Naive B cell (primary cell): Measurements from ENCODE around the gene TMOD3. TPM values are rescaled to one million over a fixed set of nuclear protein-coding genes. Genes with fewer than 3 reads are reported as not detected.
A peak's percentile ranks its signal among the peaks of the same experiment; 100 is the strongest.

Experiments
- ATAC-seq, 2 donors: fragments of 150-1000 bp; cut with Tn5 transposase; 2 replicates each; pipeline ENCODE4 v1.10.0; 2021; ENCODE audit warnings: low read depth in 2 of 2, mild to moderate bottlenecking in 2 of 2, moderate library complexity in 2 of 2
- DNase-seq: peaks from one replicate; pipeline ENCODE4 v3.0.0; 2022
- H3K27ac Mint-ChIP-seq, 6 donors: one replicate each; pipeline ENCODE4 v1.8.0; 2020 to 2022; ENCODE audit warnings: mild to moderate bottlenecking in 6 of 6, mixed read lengths in 6 of 6, moderate library complexity in 5 of 6, inconsistent platforms in 2 of 6
- H3K27me3 Mint-ChIP-seq, 3 donors: one replicate each; pipeline ENCODE4 v1.8.0; 2021 to 2022; ENCODE audit warnings: mixed read lengths in 3 of 3, mild to moderate bottlenecking in 1 of 3
- H3K36me3 Mint-ChIP-seq, 2 donors: one replicate each; pipeline ENCODE4 v1.8.0; 2020 to 2022; ENCODE audit warnings: mixed read lengths in 2 of 2, inconsistent platforms in 1 of 2, mild to moderate bottlenecking in 1 of 2
- H3K4me1 Mint-ChIP-seq, 3 donors: one replicate each; pipeline ENCODE4 v1.8.0; 2020 to 2022; ENCODE audit warnings: mixed read lengths in 3 of 3, inconsistent platforms in 1 of 3, mild to moderate bottlenecking in 1 of 3, moderate library complexity in 1 of 3
- H3K4me3 Mint-ChIP-seq, 8 donors: one replicate each; pipeline ENCODE4 v1.8.0; 2020 to 2022; ENCODE audit warnings: mild to moderate bottlenecking in 8 of 8, mixed read lengths in 8 of 8, moderate library complexity in 8 of 8, inconsistent platforms in 2 of 8
- H3K9me3 Mint-ChIP-seq, 7 donors: one replicate each; pipeline ENCODE4 v1.8.0; 2020 to 2022; ENCODE audit warnings: mixed read lengths in 7 of 7, mild to moderate bottlenecking in 5 of 7, inconsistent platforms in 2 of 7, moderate library complexity in 1 of 7
- polyA plus RNA-seq, 6 donors: library from polyadenylated mRNA; unstranded; fragments of 300-500 nt; fragmentation: Illumina TruSeq; gene quantifications; one replicate each; pipeline ENCODE4 v1.2.3, GENCODE V29; 2021; ENCODE audit warnings: low read depth in 6 of 6

TMOD3 gene
- polyA plus RNA-seq, 6 donors from 2014 or later, result 19.3 to 30.3 (median 25.2) TPM

DNA sequence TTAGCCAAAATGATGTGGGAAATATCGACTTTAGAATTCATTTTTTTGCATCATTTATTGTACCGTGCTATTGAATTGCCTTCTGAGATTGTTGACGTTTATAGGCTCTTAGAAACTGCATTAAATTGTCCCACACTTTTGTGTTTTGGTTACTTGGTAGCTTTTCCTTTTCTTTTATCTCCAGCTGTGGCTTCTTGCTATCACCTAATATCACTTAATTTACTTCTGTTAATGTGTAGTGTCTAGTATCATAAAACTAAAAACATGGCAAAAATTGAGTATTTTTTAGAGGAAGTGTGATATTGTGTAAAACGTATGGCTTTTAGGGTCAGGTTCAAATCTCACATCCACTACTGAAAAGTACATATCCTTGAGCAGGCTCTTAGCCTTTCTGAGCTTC is 11.2 kb downstream of the TMOD3 start:
- H3K27ac Mint-ChIP-seq, result no peak overlapping the region
- H3K27me3 Mint-ChIP-seq, result no peaks in the 10 kb centered on the region
- no peaks in the 10 kb centered on the region for H3K9me3 Mint-ChIP-seq
- H3K4me3 Mint-ChIP-seq, result no peak overlapping the region
- H3K4me1 Mint-ChIP-seq, result peaks cover 66 to 79% (median 69%) of the 10 kb centered on the region in 3 donors
- no peak for ATAC-seq
- DNase-seq, result no peak
- no peaks in the 10 kb centered on the region for H3K36me3 Mint-ChIP-seq

- peak overlapping the region in 2 of 8 donors; percentile 5 to 31 for H3K4me3 Mint-ChIP-seq
- ATAC-seq (no peak), DNase-seq (no peak)
- H3K4me1 Mint-ChIP-seq, result peaks cover 60 to 77% (median 63%) of the 10 kb centered on the region in 3 donors
- H3K9me3 Mint-ChIP-seq, result no peaks in the 10 kb centered on the region
- no peaks in the 10 kb centered on the region for H3K27me3 Mint-ChIP-seq
- peak overlapping the region in 2 of 6 donors; percentile 56 to 72 for H3K27ac Mint-ChIP-seq
- no peaks in the 10 kb centered on the region for H3K36me3 Mint-ChIP-seq
Observed at GRCh38 chr15:51841406-51842040, 12.1 kb downstream of the TMOD3 start.

DNA sequence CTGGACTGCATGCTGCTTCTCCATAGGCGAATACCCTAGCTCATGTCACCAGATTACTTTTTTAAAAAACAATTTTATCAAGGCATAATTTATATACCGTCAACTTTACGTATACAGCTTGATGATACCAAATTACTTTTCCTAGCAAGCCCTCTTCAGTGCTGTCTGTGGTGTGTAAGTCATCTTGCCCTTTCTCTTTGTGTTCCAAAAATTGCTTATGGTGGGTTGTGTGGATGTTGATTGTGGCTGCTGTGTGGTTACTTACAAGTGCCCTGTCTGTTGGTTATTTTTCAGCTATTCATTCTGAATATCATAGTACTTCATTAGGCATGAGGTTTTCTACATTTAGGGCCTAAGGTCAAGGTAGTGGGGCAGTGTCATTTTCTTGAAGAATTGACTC is 12.8 kb downstream of the TMOD3 start:
- Mint-ChIP-seq H3K27me3 (no peaks in the 10 kb centered on the region), H3K4me1 (peaks cover 59 to 75% (median 62%) of the 10 kb centered on the region in 3 donors), H3K9me3 (no peaks in the 10 kb centered on the region), H3K4me3 (peak overlapping the region in 1 of 8 donors; percentile 31), H3K27ac (peak overlapping the region in 2 of 6 donors; percentile 34 to 66), H3K36me3 (no peaks in the 10 kb centered on the region)
- ATAC-seq (no peak), DNase-seq (no peak)

DNA sequence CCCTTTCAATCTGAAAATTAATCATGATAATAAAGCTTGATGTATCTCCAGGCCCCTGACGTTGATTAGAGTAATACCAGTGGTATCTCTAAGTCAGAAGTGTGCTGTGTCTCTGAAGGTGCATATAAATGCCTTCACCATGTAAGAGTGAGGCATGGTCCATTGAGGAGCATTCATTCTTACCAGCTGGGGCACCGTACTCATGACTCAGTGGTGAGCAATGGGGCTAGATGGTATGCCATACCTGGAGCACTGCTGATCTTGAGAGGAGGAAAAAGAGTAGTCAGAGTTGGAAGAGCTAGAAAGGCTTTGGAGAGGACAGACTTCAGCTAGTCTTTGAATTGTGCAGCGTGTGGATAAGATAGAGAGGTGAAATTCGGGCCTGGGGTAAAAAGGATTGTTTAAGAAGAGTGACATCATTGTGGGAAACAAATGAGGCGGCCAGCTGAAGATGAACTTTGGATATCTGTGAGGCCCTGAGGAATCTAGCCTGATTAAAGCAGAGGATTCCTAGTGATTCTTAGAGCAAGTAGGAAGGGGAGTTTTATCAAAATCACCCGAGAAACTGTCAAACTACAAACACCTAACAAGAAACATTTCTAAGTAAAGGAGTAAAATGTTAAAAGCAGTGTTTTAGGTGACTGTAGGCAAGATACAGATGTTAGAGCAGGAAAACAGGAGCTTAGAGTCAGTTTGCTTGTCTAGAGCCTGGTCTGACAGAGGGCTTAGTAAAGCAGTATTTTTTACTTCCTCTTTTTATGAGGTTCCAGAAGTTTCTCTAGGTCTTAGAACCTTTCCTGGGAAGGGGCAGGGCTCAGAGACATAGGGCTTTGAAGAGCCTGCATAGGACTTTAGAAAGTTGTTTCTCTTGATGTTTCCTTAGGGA is 13.6 kb downstream of the TMOD3 start:
- H3K4me1 Mint-ChIP-seq, result peaks cover 51 to 69% (median 54%) of the 10 kb centered on the region in 3 donors
- no peaks in the 10 kb centered on the region for H3K27me3 Mint-ChIP-seq
- H3K27ac Mint-ChIP-seq, result peak overlapping the region in 3 of 6 donors; percentile 0 to 45 (median 12)
- peak overlapping the region in 5 of 8 donors; percentile 1 to 55 (median 22) for H3K4me3 Mint-ChIP-seq
- no peak for DNase-seq
- H3K9me3 Mint-ChIP-seq, result no peaks in the 10 kb centered on the region
- peak; percentile 56 to 62 for ATAC-seq
- no peaks in the 10 kb centered on the region for H3K36me3 Mint-ChIP-seq

- H3K36me3 Mint-ChIP-seq, result no peaks in the 10 kb centered on the region
- no peaks in the 10 kb centered on the region for H3K27me3 Mint-ChIP-seq
- ATAC-seq, result no peak
- peaks cover 51 to 65% (median 53%) of the 10 kb centered on the region in 3 donors for H3K4me1 Mint-ChIP-seq
- no peak overlapping the region for H3K4me3 Mint-ChIP-seq
- H3K9me3 Mint-ChIP-seq, result no peaks in the 10 kb centered on the region
- H3K27ac Mint-ChIP-seq, result peak overlapping the region in 3 of 6 donors; percentile 1 to 77 (median 40)
- DNase-seq, result no peak
Observed at GRCh38 chr15:51844747-51845426, 15.4 kb downstream of the TMOD3 start.

DNA sequence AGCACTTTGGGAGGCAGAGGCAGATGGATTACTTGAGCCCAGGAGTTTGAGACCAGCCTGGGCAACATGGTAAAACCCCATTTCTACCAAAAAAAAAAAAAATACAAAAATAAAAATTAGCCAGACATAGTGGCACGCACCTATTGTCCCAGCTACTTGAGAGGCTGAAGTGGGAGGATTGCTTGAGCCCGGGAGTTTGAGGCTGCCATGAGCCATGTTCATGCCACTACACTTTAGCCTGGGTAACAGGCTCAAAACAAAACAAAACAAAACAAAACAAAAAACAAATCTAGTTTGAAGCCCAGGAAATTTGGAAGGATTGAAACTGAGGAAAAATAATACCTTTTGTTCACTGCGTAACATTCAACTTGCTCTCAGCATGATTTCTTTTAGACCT is 16.6 kb downstream of the TMOD3 start:
- no peaks in the 10 kb centered on the region for H3K27me3 Mint-ChIP-seq
- no peaks in the 10 kb centered on the region for H3K9me3 Mint-ChIP-seq
- ATAC-seq (no peak), DNase-seq (no peak)
- no peak overlapping the region for H3K4me3 Mint-ChIP-seq
- no peak overlapping the region for H3K27ac Mint-ChIP-seq
- H3K36me3 Mint-ChIP-seq, result no peaks in the 10 kb centered on the region
- H3K4me1 Mint-ChIP-seq, result peaks cover 53 to 71% (median 60%) of the 10 kb centered on the region in 3 donors

GRCh38 chr15:51846463-51847230 is 17.2 kb downstream of the TMOD3 start:
- ATAC-seq, result no peak
- no peak overlapping the region for H3K27ac Mint-ChIP-seq
- H3K36me3 Mint-ChIP-seq, result no peaks in the 10 kb centered on the region
- no peak for DNase-seq
- no peaks in the 10 kb centered on the region for H3K27me3 Mint-ChIP-seq
- H3K4me3 Mint-ChIP-seq, result no peak overlapping the region
- H3K4me1 Mint-ChIP-seq, result peaks cover 48 to 69% (median 58%) of the 10 kb centered on the region in 3 donors
- H3K9me3 Mint-ChIP-seq, result no peaks in the 10 kb centered on the region

DNA sequence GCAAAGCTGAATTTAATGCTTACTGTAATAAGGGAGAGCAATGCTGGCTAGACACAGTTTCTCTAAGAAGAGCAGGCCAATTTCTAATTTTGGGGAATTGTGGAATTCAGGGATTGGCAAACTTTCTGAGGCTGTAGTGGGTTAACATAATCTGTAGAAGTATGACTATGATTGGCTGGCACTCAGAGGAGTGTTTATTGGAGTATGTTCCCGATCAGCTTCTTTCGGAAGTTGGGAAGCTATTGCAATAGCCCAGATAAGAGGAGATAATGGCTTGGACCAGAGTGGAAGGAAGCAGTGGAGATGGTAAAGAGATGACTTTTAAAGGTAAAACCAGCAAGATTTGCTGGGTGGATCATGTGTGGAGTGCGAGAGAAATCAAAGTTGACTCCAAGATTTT is 19.4 kb downstream of the TMOD3 start:
- Mint-ChIP-seq H3K36me3 (no peaks in the 10 kb centered on the region), H3K27ac (peak overlapping the region in 2 of 6 donors; percentile 21 to 44), H3K4me3 (no peak overlapping the region), H3K9me3 (no peaks in the 10 kb centered on the region), H3K4me1 (peaks cover 46 to 66% (median 58%) of the 10 kb centered on the region in 3 donors), H3K27me3 (no peaks in the 10 kb centered on the region)
- no peak for DNase-seq
- ATAC-seq, result no peak

DNA sequence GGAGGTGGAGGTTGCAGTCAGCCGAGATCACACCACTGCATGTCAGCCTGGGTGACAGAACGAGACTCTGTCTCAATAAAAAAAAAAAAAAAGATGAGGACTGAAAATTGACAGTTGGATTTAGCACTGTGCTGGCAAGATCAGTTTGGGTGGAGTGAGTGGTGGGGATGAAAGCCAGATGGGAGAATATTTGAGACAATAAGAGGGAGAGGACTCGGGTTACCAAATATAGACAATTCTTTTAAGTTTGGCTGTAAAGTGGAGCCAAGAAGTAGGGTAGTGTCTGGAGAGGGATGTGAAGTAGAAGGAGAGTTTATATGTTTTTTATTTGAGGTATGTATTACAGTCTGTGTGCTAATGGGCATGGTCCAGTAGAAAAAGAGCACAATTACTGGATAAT is 20.4 kb downstream of the TMOD3 start:
- Mint-ChIP-seq H3K9me3 (no peaks in the 10 kb centered on the region), H3K27ac (peak overlapping the region in 1 of 6 donors; percentile 14), H3K4me1 (peaks cover 47 to 70% (median 58%) of the 10 kb centered on the region in 3 donors), H3K4me3 (no peak overlapping the region), H3K36me3 (no peaks in the 10 kb centered on the region), H3K27me3 (no peaks in the 10 kb centered on the region)
- DNase-seq (no peak), ATAC-seq (no peak)

DNA sequence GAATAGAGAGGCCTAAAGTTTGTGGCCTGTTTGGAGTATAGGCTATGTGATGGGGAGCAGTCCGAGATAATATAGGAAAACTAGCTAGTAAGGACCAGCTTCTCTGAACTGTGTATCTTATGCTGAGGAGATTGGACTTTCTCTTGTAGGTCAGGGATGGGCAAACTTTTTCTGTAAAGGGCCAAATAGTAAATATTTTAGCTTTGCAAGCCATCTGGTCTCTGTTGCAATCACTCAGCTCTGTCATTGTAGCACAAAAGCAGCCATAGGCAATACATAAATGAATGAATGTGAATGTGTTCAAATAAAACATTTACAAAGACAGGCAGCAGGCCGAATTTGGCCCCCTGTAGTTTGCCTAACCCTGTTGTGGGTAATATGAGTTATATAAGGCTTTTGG is 24.5 kb downstream of the TMOD3 start:
- H3K27me3 Mint-ChIP-seq, result no peaks in the 10 kb centered on the region
- peaks cover under 1% of the 10 kb centered on the region in 2 donors for H3K36me3 Mint-ChIP-seq
- DNase-seq (no peak), ATAC-seq (no peak)
- H3K4me3 Mint-ChIP-seq, result no peak overlapping the region
- H3K4me1 Mint-ChIP-seq, result peaks cover 48 to 60% (median 58%) of the 10 kb centered on the region in 3 donors
- H3K27ac Mint-ChIP-seq, result no peak overlapping the region
- H3K9me3 Mint-ChIP-seq, result no peaks in the 10 kb centered on the region

DNA sequence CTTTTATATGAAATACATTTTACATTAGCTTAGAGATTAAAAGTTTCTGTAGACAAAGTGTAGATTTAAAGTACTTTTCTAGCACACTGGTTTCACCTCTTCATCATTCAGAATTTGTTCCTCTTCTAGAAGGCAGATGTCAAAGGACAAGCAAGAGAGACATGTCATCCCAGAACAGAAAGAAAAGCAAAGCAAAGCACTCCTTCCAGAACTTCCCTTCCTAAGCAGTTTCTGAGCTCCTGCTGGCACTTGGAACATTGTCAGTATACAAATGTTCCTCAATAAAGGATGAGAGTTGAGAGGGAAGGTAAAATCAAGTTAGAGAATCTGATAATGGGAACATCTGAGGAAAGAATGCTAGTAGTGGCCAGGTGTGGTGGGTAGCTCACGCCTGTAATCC is 26.2 kb downstream of the TMOD3 start:
- ATAC-seq, result no peak
- Mint-ChIP-seq H3K27ac (peak overlapping the region in 2 of 6 donors; percentile 30 to 31), H3K9me3 (peaks cover 0 to 3% (median 0%) of the 10 kb centered on the region in 7 donors), H3K36me3 (peaks cover 4 to 10% of the 10 kb centered on the region in 2 donors), H3K4me1 (peaks cover 42 to 59% (median 51%) of the 10 kb centered on the region in 3 donors), H3K27me3 (no peaks in the 10 kb centered on the region), H3K4me3 (peak overlapping the region in 1 of 8 donors; percentile 69)
- no peak for DNase-seq

GRCh38 chr15:51856714-51857380 is 27.4 kb downstream of the TMOD3 start:
- H3K9me3 Mint-ChIP-seq, result peaks cover 0 to 3% (median 0%) of the 10 kb centered on the region in 7 donors
- H3K27ac Mint-ChIP-seq, result peak overlapping the region in 1 of 6 donors; percentile 1
- H3K27me3 Mint-ChIP-seq, result no peaks in the 10 kb centered on the region
- no peak for DNase-seq
- H3K36me3 Mint-ChIP-seq, result peaks cover 8 to 10% of the 10 kb centered on the region in 2 donors
- ATAC-seq, result no peak
- H3K4me3 Mint-ChIP-seq, result no peak overlapping the region
- H3K4me1 Mint-ChIP-seq, result peaks cover 44 to 55% (median 53%) of the 10 kb centered on the region in 3 donors
